GM21576 (cell line): ENCODE data around the gene GPC1.

Experiments
- ATAC-seq: cut with Tn5 transposase; IDR thresholded peaks from one replicate; pipeline ENCODE4 v1.9.1; 2021; ENCODE audit warnings: mild to moderate bottlenecking, moderate library complexity; ENCODE audit not compliant: unreplicated experiment

Gene GPC1

GRCh38 chr2:240511351-240512108 lies 76.1 kb downstream of the GPC1 start:
- no peak for ATAC-seq

DNA sequence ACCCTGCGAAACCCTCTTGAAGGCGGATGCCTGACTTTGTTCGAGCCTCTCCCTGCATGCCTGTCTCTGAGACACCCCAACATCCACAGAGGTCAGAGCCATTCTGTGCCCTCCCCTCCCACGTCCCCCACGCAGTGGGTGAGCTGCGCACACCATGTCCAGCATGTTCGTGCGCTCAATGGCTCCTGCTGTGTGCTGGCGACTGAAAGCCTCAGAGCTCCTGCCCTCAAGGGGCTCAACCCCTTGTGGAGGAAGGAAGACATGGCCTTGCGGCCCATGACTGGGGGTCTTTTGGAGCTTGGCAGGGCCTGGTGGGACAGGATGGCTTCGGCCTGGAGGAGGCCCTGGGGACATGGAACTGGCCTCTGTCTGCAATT lies 76.6 kb downstream of the GPC1 start:
- no peak for ATAC-seq

GRCh38 chr2:240512666-240513535 lies 77.4 kb downstream of the GPC1 start:
- no peak for ATAC-seq

GRCh38 chr2:240513549-240514287 lies 78.3 kb downstream of the GPC1 start:
- ATAC-seq = peak; percentile 90

DNA sequence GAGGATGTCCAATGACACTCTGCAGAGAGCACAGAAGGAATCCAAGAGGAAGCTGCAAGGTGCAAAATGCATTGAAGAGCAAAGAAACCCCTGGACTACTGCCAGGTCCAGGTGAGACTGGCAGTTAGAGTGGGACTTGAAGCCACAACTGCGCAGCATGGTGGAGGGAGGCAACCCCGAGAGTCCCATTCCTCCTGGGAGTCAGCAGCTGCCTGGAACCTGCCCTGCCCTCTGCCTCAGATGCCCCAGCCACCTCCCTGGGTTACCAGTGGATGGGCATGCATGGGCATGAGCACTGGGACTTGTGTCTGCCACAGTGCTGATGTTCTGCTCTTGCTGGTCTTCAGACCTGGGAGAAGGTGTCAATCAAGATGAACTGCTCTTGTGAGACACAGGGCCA lies 79.2 kb downstream of the GPC1 start:
- ATAC-seq = no peak

GRCh38 chr2:240517342-240517741 lies 81.9 kb downstream of the GPC1 start:
- ATAC-seq = no peak
